C4-2B (cell line): ENCODE results near the gene HCN1.
"Not testable (repeated sequence)": the region's sequence is repeated elsewhere in the genome, so short reads cannot be mapped to it uniquely, and the experiment has no call there.

ENCODE experiments used
- H3K27ac ChIP-seq: fragments of 450-650 bp; 2 replicates; pipeline ENCODE4 v1.5.1; 2017
- CTCF ChIP-seq: fragments of 450-650 bp; conservative IDR thresholded peaks from 2 replicates; pipeline ENCODE4 v1.5.1; 2017; ENCODE audit warnings: mild to moderate bottlenecking
- ZFX ChIP-seq: fragments of 450-650 bp; IDR thresholded peaks from 2 replicates; pipeline ENCODE4 v1.6.1; 2017

Gene HCN1

GRCh38 chr5:45402804-45403455 is 293.2 kb downstream of the HCN1 start:
- TF ChIP-seq CTCF (no peak), ZFX (no peak)
- H3K27ac ChIP-seq: no peak overlapping the region

GRCh38 chr5:45399041-45399440 is 297.1 kb downstream of the HCN1 start:
- no peak for TF ChIP-seq CTCF
- no peak for TF ChIP-seq ZFX
- no peak overlapping the region for H3K27ac ChIP-seq

- H3K27ac ChIP-seq: no peak overlapping the region
- TF ChIP-seq CTCF: no peak
- no peak for TF ChIP-seq ZFX
Measured at GRCh38 chr5:45385321-45386058, 310.7 kb downstream of the HCN1 start.

- TF ChIP-seq ZFX (no peak), CTCF (no peak)
- H3K27ac ChIP-seq: no peak overlapping the region
Measured at GRCh38 chr5:45383985-45384384, 312.2 kb downstream of the HCN1 start.

- TF ChIP-seq CTCF (no peak), ZFX (no peak)
- no peak overlapping the region for H3K27ac ChIP-seq
Measured at GRCh38 chr5:45382583-45382982, 313.6 kb downstream of the HCN1 start.

- TF ChIP-seq ZFX (no peak), CTCF (no peak)
- no peak overlapping the region for H3K27ac ChIP-seq
Measured at GRCh38 chr5:45376417-45376816, 319.8 kb downstream of the HCN1 start.

GRCh38 chr5:45372629-45373028 is 323.6 kb downstream of the HCN1 start:
- TF ChIP-seq CTCF (no peak), ZFX (no peak)
- no peak overlapping the region for H3K27ac ChIP-seq

GRCh38 chr5:45371423-45371822 is 324.8 kb downstream of the HCN1 start:
- H3K27ac ChIP-seq: not testable (repeated sequence)
